ENCODE data around the gene GRAP2. TPM values are rescaled to one million over a fixed set of nuclear protein-coding genes. Genes with fewer than 3 reads are reported as not detected.

GRAP2 gene
- total and polyA plus RNA-seq, 9 of the 15 experiments (the other 6 are each of a cell fraction or from before 2014, with no cell fraction given): 4.8 to 88.7 (median 60.4) TPM

- Histone ChIP-seq H3K36me3 (ENCODE audit: control insufficient read depth, insufficient read depth, low read length) (no peaks in the 10 kb centered on the region), H3K4me1 (replicated peaks in 1 of 2; ENCODE audit: control insufficient read depth in 2 of 2, insufficient read depth in 2 of 2, low read length in 2 of 2) (peaks cover 27 to 64% of the 10 kb centered on the region in 2 experiments), H3K79me2 (ENCODE audit: control insufficient read depth, insufficient read depth, low read length) (peaks cover 38% of the 10 kb centered on the region; the same call in 2 of the 3 replicates), H3K27ac (ENCODE audit: extremely low read depth, low read depth, low read length) (peak overlapping the region; percentile 51; the same call in 2 of the 3 replicates), H3K9ac (ENCODE audit: insufficient read depth in 1 of 2, low read depth in 2 of 2, low read length in 2 of 2) (no peak overlapping the region), H3K9me1 (ENCODE audit: control insufficient read depth, insufficient read depth, low read length) (no peaks in the 10 kb centered on the region), H3K4me3 (no peak overlapping the region), H3K27me3 (ENCODE audit: control insufficient read depth in 2 of 2, insufficient read depth in 2 of 2, low read length in 2 of 2) (no peaks in the 10 kb centered on the region), H4K20me1 (replicated peaks; ENCODE audit: control insufficient read depth, insufficient read depth, low read length) (no peaks in the 10 kb centered on the region), H3K9me3 (replicated peaks; ENCODE audit: control insufficient read depth, insufficient read depth, low read depth, low read length) (no peaks in the 10 kb centered on the region), H3K4me2 (ENCODE audit: insufficient read depth, low read length) (no peak overlapping the region), H2AFZ (ENCODE audit: low read depth, low read length) (peak overlapping the region; percentile 84)
- ChIA-PET POLR2A (interaction anchor here (0.5 to 3.4 kb wide), 5 partner anchors 9 to 327 kb away, joined by 3 to 13 read pairs (median 3); no protein-coding TSS in a partner anchor), CTCF (ENCODE audit: low intra/inter-chr PET ratio) (no interaction called here)
- no TSS peak for BruUV-seq (replicated peaks)
- DNase-seq (ENCODE audit: extremely low read depth in 1 of 4, low spot score in 3 of 4) (no peak), ATAC-seq (no peak), FAIRE-seq (no peak)
- in situ Hi-C loops (cut with MboI) (no loop called here), intact Hi-C loops (cut with micrococcal nuclease) (no loop called here)
- WGBS (ENCODE audit: insufficient coverage, low coverage, missing lambda C conversion rate): 33% methylated on average over 4 of the region's 5 CpGs
- TF ChIP-seq TFAM (CRISPR knock-in tag; conservative IDR thresholded peaks at IDR 0.05): no peak
- TF ChIP-seq HNRNPL (IDR thresholded peaks at IDR 0.05; ENCODE audit: low read depth, low read length): no peak
- no peak for TF ChIP-seq REST (IDR thresholded peaks at IDR 0.05; ENCODE audit: borderline replicate concordance)
- no peak for TF ChIP-seq REST (CRISPR knock-in tag; IDR thresholded peaks at IDR 0.05; ENCODE audit: low read depth)
- TF ChIP-seq, protein P1, sequence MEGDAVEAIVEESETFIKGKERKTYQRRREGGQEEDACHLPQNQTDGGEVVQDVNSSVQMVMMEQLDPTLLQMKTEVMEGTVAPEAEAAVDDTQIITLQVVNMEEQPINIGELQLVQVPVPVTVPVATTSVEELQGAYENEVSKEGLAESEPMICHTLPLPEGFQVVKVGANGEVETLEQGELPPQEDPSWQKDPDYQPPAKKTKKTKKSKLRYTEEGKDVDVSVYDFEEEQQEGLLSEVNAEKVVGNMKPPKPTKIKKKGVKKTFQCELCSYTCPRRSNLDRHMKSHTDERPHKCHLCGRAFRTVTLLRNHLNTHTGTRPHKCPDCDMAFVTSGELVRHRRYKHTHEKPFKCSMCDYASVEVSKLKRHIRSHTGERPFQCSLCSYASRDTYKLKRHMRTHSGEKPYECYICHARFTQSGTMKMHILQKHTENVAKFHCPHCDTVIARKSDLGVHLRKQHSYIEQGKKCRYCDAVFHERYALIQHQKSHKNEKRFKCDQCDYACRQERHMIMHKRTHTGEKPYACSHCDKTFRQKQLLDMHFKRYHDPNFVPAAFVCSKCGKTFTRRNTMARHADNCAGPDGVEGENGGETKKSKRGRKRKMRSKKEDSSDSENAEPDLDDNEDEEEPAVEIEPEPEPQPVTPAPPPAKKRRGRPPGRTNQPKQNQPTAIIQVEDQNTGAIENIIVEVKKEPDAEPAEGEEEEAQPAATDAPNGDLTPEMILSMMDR (IDR thresholded peaks at IDR 0.05 in 2 of 3, conservative IDR thresholded peaks at IDR 0.05 in 1 of 3; ENCODE audit: insufficient read depth in 2 of 3, low read depth in 1 of 3, low read length in 3 of 3): no peak
- TF ChIP-seq CBX2 (IDR thresholded peaks at IDR 0.05; ENCODE audit: insufficient read depth, low read length, poor library complexity, severe bottlenecking): no peak
- TF ChIP-seq ZNF589 (CRISPR knock-in tag; IDR thresholded peaks at IDR 0.05; ENCODE audit: low read depth): no peak
- TF ChIP-seq ZNF124 (CRISPR knock-in tag; IDR thresholded peaks at IDR 0.05): no peak
- TF ChIP-seq ZNF586 (CRISPR knock-in tag; conservative IDR thresholded peaks at IDR 0.05): no peak
- no peak for TF ChIP-seq ZNF224 (CRISPR knock-in tag; IDR thresholded peaks at IDR 0.05)
- no peak for TF ChIP-seq HNRNPUL1 (IDR thresholded peaks at IDR 0.05; ENCODE audit: low read length)
- TF ChIP-seq, protein P2, sequence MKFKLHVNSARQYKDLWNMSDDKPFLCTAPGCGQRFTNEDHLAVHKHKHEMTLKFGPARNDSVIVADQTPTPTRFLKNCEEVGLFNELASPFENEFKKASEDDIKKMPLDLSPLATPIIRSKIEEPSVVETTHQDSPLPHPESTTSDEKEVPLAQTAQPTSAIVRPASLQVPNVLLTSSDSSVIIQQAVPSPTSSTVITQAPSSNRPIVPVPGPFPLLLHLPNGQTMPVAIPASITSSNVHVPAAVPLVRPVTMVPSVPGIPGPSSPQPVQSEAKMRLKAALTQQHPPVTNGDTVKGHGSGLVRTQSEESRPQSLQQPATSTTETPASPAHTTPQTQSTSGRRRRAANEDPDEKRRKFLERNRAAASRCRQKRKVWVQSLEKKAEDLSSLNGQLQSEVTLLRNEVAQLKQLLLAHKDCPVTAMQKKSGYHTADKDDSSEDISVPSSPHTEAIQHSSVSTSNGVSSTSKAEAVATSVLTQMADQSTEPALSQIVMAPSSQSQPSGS (CRISPR knock-in tag; IDR thresholded peaks at IDR 0.05): no peak
Observed at GRCh38 chr22:39917197-39917643, 16.3 kb downstream of the GRAP2 start.

All from K562 (cell line).